PC-9 (cell line): ENCODE data around the gene VDR. TPM values are rescaled to one million over a fixed set of nuclear protein-coding genes. Genes with fewer than 3 reads are reported as not detected.

Experiments used
- BruUV-seq: library from RNA; stranded (reverse); fragments of 400-500 nt; replicated peaks from 2 replicates; lab custom pipeline; 2021; lab: Mats Ljungman, UMichigan
- CTCF ChIA-PET: fragments of 300-600 bp; sonication (Branson Sonifier 250); formaldehyde crosslinking; loops from one replicate; lab custom pipeline; 2022; ENCODE audit warnings: antibody characterized with exemption; lab: Charles Lee
- POLR2A ChIA-PET: fragments of 300-600 bp; sonication (Branson Sonifier 250); formaldehyde crosslinking; loops from one replicate; lab custom pipeline; 2022; ENCODE audit warnings: antibody characterized with exemption; ENCODE audit not compliant: unreplicated experiment; lab: Charles Lee
- DNase-seq, 2 experiments: peaks; one replicate each; pipeline versions ENCODE4 v3.0.0 to v3.0.0-alpha.2; 2015 to 2022; ENCODE audit warnings: mixed read lengths in 1 of 2
- H2AFZ ChIP-seq: fragments of 200-600 bp; sonication (generic); 2 replicates; pipeline ENCODE4 v1.8.1; 2017; ENCODE audit warnings: antibody characterized with exemption
- H3F3A ChIP-seq: fragments of 200-600 bp; sonication (generic); 2 replicates; pipeline ENCODE4 v1.8.1; 2017; ENCODE audit warnings: antibody characterized with exemption, mild to moderate bottlenecking, low read depth; ENCODE audit not compliant: insufficient read depth
- H3K27ac ChIP-seq: fragments of 200-600 bp; sonication (generic); 2 replicates; pipeline ENCODE4 v1.6.1; 2016; ENCODE audit warnings: mixed run types
- H3K27me3 ChIP-seq: fragments of 200-600 bp; sonication (generic); 2 replicates; pipeline ENCODE4 v1.6.1; 2016; ENCODE audit warnings: low read depth, mixed run types; ENCODE audit not compliant: insufficient read depth
- H3K36me3 ChIP-seq: fragments of 200-600 bp; sonication (generic); 2 replicates; pipeline ENCODE4 v1.6.1; 2016; ENCODE audit warnings: low read depth, mixed run types
- H3K4me1 ChIP-seq: fragments of 200-600 bp; sonication (generic); replicated peaks from 2 replicates; pipeline ENCODE4 v1.6.1; 2016; ENCODE audit warnings: mixed run types; ENCODE audit not compliant: insufficient read depth
- H3K4me2 ChIP-seq: fragments of 200-600 bp; sonication (generic); 2 replicates; pipeline ENCODE4 v1.6.1; 2017; ENCODE audit warnings: mixed run types
- H3K4me3 ChIP-seq: fragments of 200-600 bp; sonication (generic); 2 replicates; pipeline ENCODE4 v1.6.1; 2016; ENCODE audit warnings: mixed run types
- H3K79me2 ChIP-seq: fragments of 200-600 bp; sonication (generic); 2 replicates; pipeline ENCODE4 v1.6.1; 2017; ENCODE audit warnings: low read depth, mixed run types
- H3K9me2 ChIP-seq: fragments of 200-600 bp; sonication (generic); 2 replicates; pipeline ENCODE4 v1.8.1; 2017; ENCODE audit warnings: mild to moderate bottlenecking; ENCODE audit not compliant: insufficient read depth
- H3K9me3 ChIP-seq: fragments of 200-600 bp; sonication (generic); 2 replicates; pipeline ENCODE4 v1.8.1; 2016; ENCODE audit warnings: low read depth; ENCODE audit not compliant: insufficient read depth
- H4K20me1 ChIP-seq: fragments of 200-600 bp; sonication (generic); 2 replicates; pipeline ENCODE4 v1.8.1; 2017; ENCODE audit not compliant: insufficient read depth
- EZH2 ChIP-seq: fragments of 200-600 bp; sonication (generic); IDR thresholded peaks from 2 replicates; pipeline ENCODE4 v1.8.0; 2017; ENCODE audit warnings: antibody characterized with exemption, low read depth
- intact Hi-C: fragments of 100-400 bp; cut with micrococcal nuclease; formaldehyde crosslinking; loops from one replicate; pipeline ENCODE4 v1.10.0; 2022; ENCODE audit not compliant: unreplicated experiment
- total RNA-seq: library from RNA; stranded (reverse); gene quantifications from 2 replicates; pipeline ENCODE4 v1.2.3, GENCODE V29; 2021
- TF ChIP-seq, protein P1 (sequence below): fragments of 200-600 bp; sonication (generic); conservative IDR thresholded peaks from 2 replicates; pipeline ENCODE4 v1.6.1; 2017; ENCODE audit warnings: mixed run types, antibody characterized with exemption, mild to moderate bottlenecking, moderate library complexity

The VDR gene
- total RNA-seq, 1 experiment from 2014 or later: 12.3 TPM

DNA sequence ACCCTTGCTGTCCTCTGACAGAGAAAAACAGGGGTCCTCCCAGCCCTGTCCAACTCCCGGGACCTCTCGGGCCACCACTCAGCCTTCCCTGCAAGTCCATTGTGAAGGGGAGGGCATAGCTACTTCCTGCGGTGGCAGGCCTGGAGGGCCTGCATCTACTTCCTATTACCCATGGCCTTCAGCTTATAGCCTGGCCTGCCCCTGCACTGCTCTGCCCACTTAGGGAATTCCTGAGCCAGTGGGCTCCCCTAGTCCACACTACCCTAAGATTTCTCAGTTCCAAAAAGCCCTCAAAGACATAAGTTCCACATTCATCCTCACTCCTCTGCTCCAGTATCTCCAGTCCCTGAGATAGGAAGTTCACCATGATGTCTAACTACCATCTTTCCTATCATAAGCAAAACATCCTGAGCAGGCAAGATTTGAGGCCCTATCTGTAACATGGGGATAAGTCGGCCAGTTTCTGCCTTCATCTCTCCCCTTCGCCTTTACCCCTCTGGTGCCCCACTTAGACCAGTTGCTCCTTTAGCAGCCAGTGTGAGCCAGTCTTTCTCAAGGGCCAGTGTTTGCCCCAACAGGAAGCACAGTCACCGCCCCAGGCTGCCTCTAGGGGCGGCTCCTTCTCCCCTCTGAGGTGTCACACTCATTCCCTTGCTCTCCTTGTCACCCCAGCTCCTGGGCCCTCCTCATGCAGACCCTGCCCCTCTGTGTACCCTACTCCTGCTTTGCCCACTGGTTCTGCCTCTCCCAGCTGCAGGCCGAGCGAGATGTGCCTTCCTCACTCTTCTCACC is 96.0 kb downstream of the VDR start:
- peaks cover 73% of the 10 kb centered on the region for H3K79me2 ChIP-seq
- no peak overlapping the region for H3K27ac ChIP-seq
- peaks cover 13% of the 10 kb centered on the region; the same call in 1 of the 2 replicates for H3F3A ChIP-seq
- TF ChIP-seq, protein P1, sequence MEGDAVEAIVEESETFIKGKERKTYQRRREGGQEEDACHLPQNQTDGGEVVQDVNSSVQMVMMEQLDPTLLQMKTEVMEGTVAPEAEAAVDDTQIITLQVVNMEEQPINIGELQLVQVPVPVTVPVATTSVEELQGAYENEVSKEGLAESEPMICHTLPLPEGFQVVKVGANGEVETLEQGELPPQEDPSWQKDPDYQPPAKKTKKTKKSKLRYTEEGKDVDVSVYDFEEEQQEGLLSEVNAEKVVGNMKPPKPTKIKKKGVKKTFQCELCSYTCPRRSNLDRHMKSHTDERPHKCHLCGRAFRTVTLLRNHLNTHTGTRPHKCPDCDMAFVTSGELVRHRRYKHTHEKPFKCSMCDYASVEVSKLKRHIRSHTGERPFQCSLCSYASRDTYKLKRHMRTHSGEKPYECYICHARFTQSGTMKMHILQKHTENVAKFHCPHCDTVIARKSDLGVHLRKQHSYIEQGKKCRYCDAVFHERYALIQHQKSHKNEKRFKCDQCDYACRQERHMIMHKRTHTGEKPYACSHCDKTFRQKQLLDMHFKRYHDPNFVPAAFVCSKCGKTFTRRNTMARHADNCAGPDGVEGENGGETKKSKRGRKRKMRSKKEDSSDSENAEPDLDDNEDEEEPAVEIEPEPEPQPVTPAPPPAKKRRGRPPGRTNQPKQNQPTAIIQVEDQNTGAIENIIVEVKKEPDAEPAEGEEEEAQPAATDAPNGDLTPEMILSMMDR: no peak
- no peak for TF ChIP-seq EZH2
- H3K4me3 ChIP-seq: no peak overlapping the region
- no peaks in the 10 kb centered on the region for H3K27me3 ChIP-seq
- intact Hi-C loops: no loop called here
- peaks cover 21% of the 10 kb centered on the region for H3K4me1 ChIP-seq
- no peaks in the 10 kb centered on the region for H3K9me3 ChIP-seq
- no peak for DNase-seq
- H3K36me3 ChIP-seq: peaks cover 7% of the 10 kb centered on the region; the same call in 1 of the 2 replicates
- H2AFZ ChIP-seq: no peak overlapping the region
- no peak overlapping the region for H3K4me2 ChIP-seq
- BruUV-seq: no TSS peak
- ChIA-PET CTCF (interaction anchor here (0.6 kb wide), 2 partner anchors 40 to 238 kb away, joined by 3 read pairs; no protein-coding TSS in a partner anchor), POLR2A (no interaction called here)
- H4K20me1 ChIP-seq: peaks cover 40% of the 10 kb centered on the region
- H3K9me2 ChIP-seq: no peaks in the 10 kb centered on the region

DNA sequence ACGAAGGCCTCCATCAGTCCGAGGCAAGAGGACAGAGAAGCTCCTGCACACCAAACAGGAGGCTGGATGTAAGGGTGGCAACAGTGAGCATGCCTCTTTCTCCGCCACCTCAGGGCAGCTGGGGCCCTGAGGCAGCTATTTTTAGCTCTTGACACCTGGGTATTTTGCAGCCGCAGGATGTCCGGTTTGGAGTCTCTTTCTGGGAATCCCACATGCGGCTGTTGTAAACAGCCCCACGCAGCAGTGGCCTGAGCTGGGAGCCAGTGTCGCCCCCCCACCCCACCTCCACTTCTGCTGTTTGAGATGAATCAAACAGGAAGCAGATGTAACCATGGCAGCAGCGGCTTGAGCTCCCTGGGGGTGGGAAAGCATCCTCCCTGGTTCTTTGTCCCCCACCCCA is 96.7 kb downstream of the VDR start:
- Histone ChIP-seq H3K9me3 (no peaks in the 10 kb centered on the region), H4K20me1 (peaks cover 42% of the 10 kb centered on the region), H3K4me1 (peaks cover 14% of the 10 kb centered on the region), H3F3A (peaks cover 7% of the 10 kb centered on the region; the same call in 1 of the 2 replicates), H3K9me2 (no peaks in the 10 kb centered on the region), H3K27me3 (no peaks in the 10 kb centered on the region), H3K36me3 (peaks cover 7% of the 10 kb centered on the region; the same call in 1 of the 2 replicates), H3K79me2 (peaks cover 71% of the 10 kb centered on the region), H2AFZ (no peak overlapping the region), H3K4me3 (no peak overlapping the region), H3K27ac (no peak overlapping the region), H3K4me2 (no peak overlapping the region)
- ChIA-PET CTCF (interaction anchor here (0.6 kb wide), 2 partner anchors 40 to 238 kb away, joined by 3 read pairs; no protein-coding TSS in a partner anchor), POLR2A (interaction anchor here (0.7 kb wide), 1 partner anchor 27 kb away, joined by 4 read pairs; no protein-coding TSS in a partner anchor)
- no TSS peak for BruUV-seq
- TF ChIP-seq, protein P1: no peak
- no peak for TF ChIP-seq EZH2
- DNase-seq: no peak
- intact Hi-C loops: no loop called here

DNA sequence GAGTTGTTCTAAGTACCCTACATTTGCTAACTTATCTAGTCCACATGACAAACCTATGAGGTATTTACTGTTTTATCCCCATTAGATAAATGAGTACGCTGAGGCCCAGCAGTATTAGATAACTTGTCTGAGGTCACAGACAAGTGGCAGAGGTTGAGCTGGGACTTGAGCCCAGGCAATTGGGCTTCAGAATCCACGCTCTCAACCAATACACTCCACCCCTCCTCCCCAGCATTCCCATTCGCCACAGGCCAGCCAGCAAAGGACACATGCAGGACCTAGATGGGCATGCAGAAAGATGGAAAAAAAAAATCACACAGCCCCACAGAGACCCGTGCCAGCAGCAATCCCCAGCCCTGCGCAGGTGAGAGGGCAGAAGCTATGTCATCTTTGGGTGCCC is 97.5 kb downstream of the VDR start:
- Histone ChIP-seq H3K9me3 (no peaks in the 10 kb centered on the region), H3K79me2 (peaks cover 66% of the 10 kb centered on the region), H2AFZ (no peak overlapping the region), H3K4me2 (no peak overlapping the region), H3K9me2 (no peaks in the 10 kb centered on the region), H3K4me3 (no peak overlapping the region), H3K27me3 (no peaks in the 10 kb centered on the region), H3F3A (peaks cover 2% of the 10 kb centered on the region; the same call in 1 of the 2 replicates), H4K20me1 (peaks cover 43% of the 10 kb centered on the region), H3K27ac (no peak overlapping the region), H3K4me1 (peaks cover 8% of the 10 kb centered on the region), H3K36me3 (peaks cover 7% of the 10 kb centered on the region; the same call in 1 of the 2 replicates)
- TF ChIP-seq EZH2: no peak
- TF ChIP-seq, protein P1: no peak
- BruUV-seq: no TSS peak
- POLR2A ChIA-PET: no interaction called here
- intact Hi-C loops: no loop called here
- CTCF ChIA-PET: interaction anchor here (0.7 kb wide), 1 partner anchor 102 kb away, joined by 4 read pairs; the partner anchor contains the start of gene RPAP3
- DNase-seq: no peak
